Thyroid gland (tissue), 4 donors: Measurements from ENCODE around the gene GNAT2.

Experiments
- CTCF ChIP-seq, 6 experiments: fragments of 200-600 bp in 3 of 6; fragments of 450-650 bp in 3 of 6; sonication (generic) in 3 of 6; IDR thresholded peaks; one replicate each; pipeline ENCODE4 v1.5.1; 2016 to 2019; ENCODE audit warnings: antibody characterized with exemption in 6 of 6, mild to moderate bottlenecking in 2 of 6, inconsistent platforms in 1 of 6, moderate library complexity in 1 of 6
- POLR2A ChIP-seq, 2 donors: fragments of 450-650 bp; IDR thresholded peaks; one replicate each; pipeline ENCODE4 v1.6.1; 2017; ENCODE audit warnings: antibody characterized with exemption in 2 of 2, mild to moderate bottlenecking in 2 of 2, moderate library complexity in 1 of 2

GRCh38 chr1:109603229-109603628 is 16.2 kb downstream of the GNAT2 start:
- TF ChIP-seq POLR2A (IDR thresholded peaks at IDR 0.05): no peak
- no peak for TF ChIP-seq CTCF (IDR thresholded peaks at IDR 0.05)
